ENCODE measurements around the gene INO80B.

DNA sequence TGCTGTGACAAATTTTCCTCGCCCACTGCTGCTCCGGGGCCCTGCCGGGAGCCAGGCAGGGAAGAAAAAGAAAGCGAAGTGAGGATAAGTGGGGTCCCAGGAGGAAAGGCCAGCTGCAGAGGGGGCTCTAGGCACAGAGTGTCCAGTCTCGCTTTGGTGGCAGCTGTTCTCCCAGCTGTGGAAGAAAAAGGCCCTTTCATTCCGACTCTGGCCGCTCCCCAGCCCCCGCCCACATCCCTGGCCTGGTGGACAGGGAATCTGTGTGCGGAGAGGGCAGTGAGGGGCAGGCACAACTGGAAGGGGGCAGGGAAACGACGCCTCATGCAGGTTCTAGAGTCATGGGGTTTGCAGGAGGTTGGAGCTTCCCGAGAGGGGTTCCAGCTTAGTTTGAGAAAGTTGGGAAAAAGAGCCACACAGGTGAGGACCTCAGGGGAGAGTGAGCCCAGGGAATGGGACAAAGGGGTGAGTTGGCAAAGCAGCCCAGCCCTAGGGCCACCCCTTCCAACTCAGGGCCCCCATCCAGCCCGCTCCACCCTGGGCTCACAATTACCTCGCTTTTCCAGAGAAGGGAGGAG is 15.0 kb upstream of the INO80B start:
- TF ChIP-seq, protein P1, sequence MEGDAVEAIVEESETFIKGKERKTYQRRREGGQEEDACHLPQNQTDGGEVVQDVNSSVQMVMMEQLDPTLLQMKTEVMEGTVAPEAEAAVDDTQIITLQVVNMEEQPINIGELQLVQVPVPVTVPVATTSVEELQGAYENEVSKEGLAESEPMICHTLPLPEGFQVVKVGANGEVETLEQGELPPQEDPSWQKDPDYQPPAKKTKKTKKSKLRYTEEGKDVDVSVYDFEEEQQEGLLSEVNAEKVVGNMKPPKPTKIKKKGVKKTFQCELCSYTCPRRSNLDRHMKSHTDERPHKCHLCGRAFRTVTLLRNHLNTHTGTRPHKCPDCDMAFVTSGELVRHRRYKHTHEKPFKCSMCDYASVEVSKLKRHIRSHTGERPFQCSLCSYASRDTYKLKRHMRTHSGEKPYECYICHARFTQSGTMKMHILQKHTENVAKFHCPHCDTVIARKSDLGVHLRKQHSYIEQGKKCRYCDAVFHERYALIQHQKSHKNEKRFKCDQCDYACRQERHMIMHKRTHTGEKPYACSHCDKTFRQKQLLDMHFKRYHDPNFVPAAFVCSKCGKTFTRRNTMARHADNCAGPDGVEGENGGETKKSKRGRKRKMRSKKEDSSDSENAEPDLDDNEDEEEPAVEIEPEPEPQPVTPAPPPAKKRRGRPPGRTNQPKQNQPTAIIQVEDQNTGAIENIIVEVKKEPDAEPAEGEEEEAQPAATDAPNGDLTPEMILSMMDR (IDR thresholded peaks at IDR 0.05; ENCODE audit: insufficient read depth, low read length), result no peak
- TF ChIP-seq POLR2AphosphoS5 (IDR thresholded peaks at IDR 0.05; ENCODE audit: low read depth) (no peak), GABPA (IDR thresholded peaks at IDR 0.05; ENCODE audit: low read depth) (no peak)

All from HL-60 (cell line).